Right lobe of liver (tissue), 6 donors: Measurements from ENCODE around the gene FTSJ1. TPM values are rescaled to one million over a fixed set of nuclear protein-coding genes. Genes with fewer than 3 reads are reported as not detected.

Experiments used
- ATAC-seq, 4 donors: fragments of 200-7000 bp; cut with Tn5 transposase; one replicate each; pipeline ENCODE4 v1.9.1; 2020; ENCODE audit warnings: mild to moderate bottlenecking in 4 of 4, moderate library complexity in 4 of 4
- DNase-seq, 3 donors: peaks; one replicate each; pipeline ENCODE4 v3.0.0-alpha.2; 2020
- H3K27ac ChIP-seq, 3 donors: fragments of 200-600 bp; one replicate each; pipeline ENCODE4 v1.8.0; 2022
- H3K27me3 ChIP-seq, 2 donors: fragments of 200-600 bp; one replicate each; pipeline ENCODE4 v1.8.0; 2022
- H3K36me3 ChIP-seq, 4 donors: fragments of 200-600 bp; sonication (generic) in 1 of 4; one replicate each; pipeline versions ENCODE4 v1.5.1 to v1.8.0; 2017 to 2022; ENCODE audit warnings: control low read depth in 1 of 4
- H3K4me1 ChIP-seq, 4 donors: fragments of 200-600 bp; sonication (generic) in 1 of 4; one replicate each; pipeline versions ENCODE4 v1.5.1 to v1.8.0; 2017 to 2022; ENCODE audit warnings: control low read depth in 1 of 4
- H3K4me3 ChIP-seq, 3 donors: fragments of 200-600 bp; one replicate each; pipeline ENCODE4 v1.8.0; 2022
- H3K9me3 ChIP-seq, 4 donors: fragments of 200-600 bp; sonication (generic) in 1 of 4; one replicate each; pipeline versions ENCODE4 v1.5.1 to v1.8.0; 2017 to 2022; ENCODE audit warnings: control low read depth in 1 of 4
- CTCF ChIP-seq, 4 donors: fragments of 200-600 bp in 3 of 4; fragments of 450-650 bp in 1 of 4; IDR thresholded peaks; one replicate each; pipeline versions ENCODE4 v1.5.1 to v1.8.0; 2016 to 2022; ENCODE audit warnings: antibody characterized with exemption in 4 of 4, mild to moderate bottlenecking in 2 of 4
- POLR2A ChIP-seq: fragments of 450-650 bp; IDR thresholded peaks from one replicate; pipeline ENCODE4 v1.6.1; 2017; ENCODE audit warnings: antibody characterized with exemption, mild to moderate bottlenecking
- WGBS: methylation state at CpG from one replicate; pipeline ENCODE4 v1.1.6; 2018; ENCODE audit warnings: low coverage, low lambda C conversion rate; ENCODE audit not compliant: insufficient coverage; ENCODE audit errors: missing lambda C conversion rate; 5-methylcytosine and 5-hydroxymethylcytosine counted together
- intact Hi-C, 2 donors: fragments of 100-400 bp; cut with DNase I; formaldehyde crosslinking; loops; one replicate each; pipeline versions ENCODE4 v1.11.2 to v1.14.1; 2022
- total RNA-seq, 6 experiments: library from RNA; depleted of rRNA in 2 of 6; stranded (reverse); fragments of >200 nt in 2 of 6; fragmentation: NEBNext Ultra II Directional in 3 of 6; extraction: Animal tissue kit (Norgen Biotek cat#: 25700) in 3 of 6; gene quantifications; one replicate each; pipeline versions ENCODE4 v1.1.0 to v1.2.4, GENCODE V29; 2016 to 2023
- donor health status: DM: no; HTN: yes; CAD: no.
- donor health status: DM: no; HTN: no; CAD: no.
- donor health status: DM: no; HTN: no; CAD: no.
- donor health status: DM: no; HTN: yes; CAD: no.
- donor health status: DM: no; HTN: yes; CAD: no.

The FTSJ1 gene
- total RNA-seq, 6 experiments from 2014 or later: 9.9 to 30.4 (median 12.5) TPM

- no peaks in the 10 kb centered on the region for H3K27me3 ChIP-seq
- TF ChIP-seq CTCF (IDR thresholded peaks at IDR 0.05) (no peak), POLR2A (no peak)
- H3K27ac ChIP-seq: no peak overlapping the region
- H3K9me3 ChIP-seq: no peaks in the 10 kb centered on the region
- WGBS: 49% methylated on average over 9 of the region's 12 CpGs
- H3K4me1 ChIP-seq: peaks cover 0 to 9% (median 0%) of the 10 kb centered on the region in 4 donors
- no peak for ATAC-seq
- no peaks in the 10 kb centered on the region for H3K36me3 ChIP-seq
- intact Hi-C loops: no loop called here
- H3K4me3 ChIP-seq: no peak overlapping the region
- no peak for DNase-seq
These were observed 2.9 kb upstream of the FTSJ1 start for GRCh38 chrX:48472851-48473703.

GRCh38 chrX:48473704-48473990 is 2.4 kb upstream of the FTSJ1 start:
- 65% methylated on average over 5 of the region's 9 CpGs for WGBS
- ATAC-seq (no peak), DNase-seq (no peak)
- no peaks in the 10 kb centered on the region for H3K27me3 ChIP-seq
- H3K36me3 ChIP-seq: no peaks in the 10 kb centered on the region
- H3K4me1 ChIP-seq: peaks cover 0 to 9% (median 0%) of the 10 kb centered on the region in 4 donors
- no peaks in the 10 kb centered on the region for H3K9me3 ChIP-seq
- intact Hi-C loops: no loop called here
- no peak overlapping the region for H3K27ac ChIP-seq
- no peak for TF ChIP-seq POLR2A
- no peak for TF ChIP-seq CTCF (IDR thresholded peaks at IDR 0.05)
- no peak overlapping the region for H3K4me3 ChIP-seq

- intact Hi-C loops: no loop called here
- Histone ChIP-seq H3K36me3 (no peaks in the 10 kb centered on the region), H3K27ac (no peak overlapping the region), H3K27me3 (no peaks in the 10 kb centered on the region), H3K4me3 (no peak overlapping the region), H3K4me1 (peaks cover 0 to 9% (median 0%) of the 10 kb centered on the region in 4 donors), H3K9me3 (no peaks in the 10 kb centered on the region)
- DNase-seq: no peak
- ATAC-seq: no peak
- TF ChIP-seq POLR2A (no peak), CTCF (IDR thresholded peaks at IDR 0.05) (peak in 2 of 4 donors; percentile 8 to 11)
- WGBS: 42% methylated on average over 4 of the region's 10 CpGs
These were observed 1.9 kb upstream of the FTSJ1 start for GRCh38 chrX:48474127-48474526.

- H3K9me3 ChIP-seq: no peaks in the 10 kb centered on the region
- ATAC-seq (no peak), DNase-seq (no peak)
- no peak overlapping the region for H3K4me3 ChIP-seq
- H3K36me3 ChIP-seq: no peaks in the 10 kb centered on the region
- H3K27ac ChIP-seq: no peak overlapping the region
- intact Hi-C loops: no loop called here
- H3K27me3 ChIP-seq: no peaks in the 10 kb centered on the region
- WGBS: 93% methylated on average over 3 of the region's 6 CpGs
- no peak for TF ChIP-seq CTCF (IDR thresholded peaks at IDR 0.05)
- TF ChIP-seq POLR2A: no peak
- peaks cover 0 to 9% (median 0%) of the 10 kb centered on the region in 4 donors for H3K4me1 ChIP-seq
These were observed 1.4 kb upstream of the FTSJ1 start for GRCh38 chrX:48474581-48474980.
